HG02943 (cell line): Measurements from ENCODE around the gene RIPOR3.

Source experiments
- ATAC-seq: cut with Tn5 transposase; IDR thresholded peaks from one replicate; pipeline ENCODE4 v1.9.1; 2021; ENCODE audit warnings: mild to moderate bottlenecking, low read depth, moderate library complexity; ENCODE audit not compliant: unreplicated experiment

Gene RIPOR3

DNA sequence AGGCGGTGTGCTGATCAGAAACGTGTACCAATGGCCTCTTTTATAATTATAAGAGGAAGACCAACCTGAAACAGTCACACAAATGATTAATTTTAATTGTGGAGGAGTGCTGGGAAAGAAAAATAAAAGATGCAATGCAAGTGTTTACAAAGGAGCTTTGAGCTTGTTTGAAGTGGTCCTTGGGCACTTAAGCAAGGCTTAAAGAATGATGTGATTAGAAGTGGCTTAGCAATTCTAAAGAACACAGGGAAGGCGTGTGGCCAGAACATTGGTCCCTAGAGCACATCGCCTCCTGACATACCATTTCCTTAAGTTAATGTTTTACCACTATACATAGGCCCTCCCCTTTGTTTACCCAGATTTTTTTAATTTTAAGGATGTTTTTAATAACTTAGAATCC lies 155.0 kb downstream of the RIPOR3 start:
- no peak for ATAC-seq
